K562 (cell line): ENCODE measurements around the gene ZNF30. TPM values are rescaled to one million over a fixed set of nuclear protein-coding genes. Genes with fewer than 3 reads are reported as not detected.

Experiments used
- ARID3A ChIP-seq: IDR thresholded peaks from 2 replicates; pipeline ENCODE4 v1.6.1; 2012; ENCODE audit warnings: low read depth, low read length, improper control_type of control experiment, borderline replicate concordance
- BHLHE40 ChIP-seq: IDR thresholded peaks from 2 replicates; pipeline ENCODE4 v1.6.1; 2011; ENCODE audit warnings: low read length, improper control_type of control experiment
- CC2D1A ChIP-seq: fragments of 450-650 bp; IDR thresholded peaks from 2 replicates; pipeline ENCODE4 v1.6.1; 2017; ENCODE audit warnings: mild to moderate bottlenecking
- DNMT1 ChIP-seq: fragments of 450-650 bp; IDR thresholded peaks from 2 replicates; pipeline ENCODE4 v1.6.1; 2016; ENCODE audit warnings: antibody characterized with exemption, mild to moderate bottlenecking
- E2F3 ChIP-seq: fragments of 250-450 bp; sonication (Bioruptor Pico); IDR thresholded peaks from 2 replicates; pipeline ENCODE4 v1.4.0; 2020; ENCODE audit warnings: mild to moderate bottlenecking
- HDAC3 ChIP-seq: fragments of 450-650 bp; IDR thresholded peaks from 2 replicates; pipeline ENCODE4 v1.6.1; 2018; ENCODE audit warnings: borderline replicate concordance, mild to moderate bottlenecking, moderate library complexity; ENCODE audit not compliant: partially characterized antibody
- HNRNPLL ChIP-seq: fragments of 200-400 bp; formaldehyde crosslinking; IDR thresholded peaks from 2 replicates; pipeline ENCODE4 v1.6.1; 2017; ENCODE audit warnings: low read length, low read depth, mild to moderate bottlenecking; ENCODE audit not compliant: poor library complexity, severe bottlenecking
- JUN ChIP-seq, 2 experiments: sonication (generic) in 1 of 2; formaldehyde crosslinking in 1 of 2; IDR thresholded peaks; 2 replicates each; pipeline versions ENCODE4 v1.6.1 to v1.8.0; 2012 to 2022; ENCODE audit warnings: borderline replicate concordance in 2 of 2, mild to moderate bottlenecking in 2 of 2, improper control_type of control experiment in 1 of 2, low read depth in 1 of 2, low read length in 1 of 2, missing genetic modification reagents in 1 of 2
- POLR2H ChIP-seq: IDR thresholded peaks from 2 replicates; pipeline ENCODE4 v1.6.1; 2016; ENCODE audit warnings: missing genetic modification characterization, low read depth, mild to moderate bottlenecking, control low read depth, missing compliant biosample characterization, moderate library complexity
- RHOXF2B ChIP-seq: fragments of 250-450 bp; sonication (Bioruptor Pico); conservative IDR thresholded peaks from 2 replicates; pipeline ENCODE4 v1.5.1; 2021
- RUNX1 ChIP-seq: sonication (generic); IDR thresholded peaks from 2 replicates; pipeline ENCODE4 v1.6.1; 2016; ENCODE audit warnings: antibody characterized with exemption, low read depth
- SMARCA5 ChIP-seq: fragments of 450-650 bp; IDR thresholded peaks from 2 replicates; pipeline ENCODE4 v1.6.1; 2016
- SPI1 ChIP-seq: IDR thresholded peaks from 2 replicates; pipeline ENCODE4 v1.6.1; 2011; ENCODE audit warnings: low read depth, low read length, control low read depth, borderline replicate concordance
- U2AF1 ChIP-seq: fragments of 200-400 bp; formaldehyde crosslinking; optimal IDR thresholded peaks from 2 replicates; pipeline ENCODE3; 2017; ENCODE audit warnings: mild to moderate bottlenecking, low read depth, low read length, moderate library complexity
- USF2 ChIP-seq: sonication (generic); formaldehyde crosslinking; IDR thresholded peaks from 2 replicates; pipeline ENCODE4 v1.5.0; 2020; ENCODE audit warnings: missing genetic modification reagents
- YBX1 ChIP-seq: fragments of 450-650 bp; IDR thresholded peaks from 2 replicates; pipeline ENCODE4 v1.7.1; 2016; ENCODE audit warnings: mild to moderate bottlenecking
- ZFP91 ChIP-seq: sonication (generic); formaldehyde crosslinking; IDR thresholded peaks from 2 replicates; pipeline ENCODE4 v1.8.0; 2022; ENCODE audit warnings: mild to moderate bottlenecking, missing genetic modification reagents
- ZKSCAN3 ChIP-seq: fragments of 250-450 bp; sonication (Bioruptor Pico); IDR thresholded peaks from 2 replicates; pipeline ENCODE4 v1.4.0; 2020
- ZNF174 ChIP-seq: fragments of 250-450 bp; sonication (Bioruptor Pico); IDR thresholded peaks from 2 replicates; pipeline ENCODE4 v1.4.0; 2020; ENCODE audit warnings: mild to moderate bottlenecking
- ZNF445 ChIP-seq: fragments of 250-450 bp; sonication (Bioruptor Pico); IDR thresholded peaks from 2 replicates; pipeline ENCODE4 v1.4.0; 2020; ENCODE audit warnings: low read depth, mild to moderate bottlenecking, moderate library complexity
- ZNF589 ChIP-seq: fragments of 200-800 bp; sonication (Bioruptor generic); IDR thresholded peaks from 2 replicates; pipeline ENCODE4 v1.6.1; 2016; ENCODE audit warnings: low read depth, missing genetic modification characterization, missing compliant biosample characterization
- polyA plus RNA-seq, 8 experiments: library from polyadenylated mRNA; depleted of rRNA in 4 of 8; stranded (reverse) in 5 of 8; unstranded in 3 of 8; fragments of >200 nt; fragmentation: Nextera tagmentation in 2 of 8; fragmentation: Illumina TruSeq in 1 of 8; extraction: Ambion mirVana in 2 of 8; extraction: Trizol in 1 of 8; gene quantifications; 2 replicates each; pipeline versions ENCODE4 v1.2.1 to v1.2.3, GENCODE V29; 2011 to 2014; ENCODE audit warnings: inconsistent platforms in 1 of 8, missing spikeins in 1 of 8
- total RNA-seq, 7 experiments: library from RNA; depleted of rRNA in 6 of 7; stranded (reverse); fragments of >200 nt in 6 of 7; fragmentation: Illumina TruSeq in 2 of 7; extraction: Trizol in 2 of 7; gene quantifications; 2 replicates each; pipeline versions ENCODE4 v1.2.1 to v1.2.3, GENCODE V29; 2011 to 2021; ENCODE audit warnings: low replicate concordance in 1 of 7
- TF ChIP-seq, protein P1 (sequence below): fragments of 450-650 bp; IDR thresholded peaks from 2 replicates; pipeline ENCODE4 v1.6.1; 2016

Gene ZNF30
- total and polyA plus RNA-seq, 9 of the 15 experiments (the other 6 are each of a cell fraction or from before 2014, with no cell fraction given) = 7.3 to 13.4 (median 10.6) TPM

GRCh38 chr19:34962687-34963572, 36.2 kb downstream of the ZNF30 start (continued):
- TF ChIP-seq USF2 (CRISPR knock-in tag) (0 out of 2 replicates have a peak, but pooled peaks have one; percentile 6), ZKSCAN3 (CRISPR knock-in tag) (no peak), E2F3 (no peak), SMARCA5 (0 out of 2 replicates have a peak, but pooled peaks have one; percentile 53), SPI1 (peak; percentile 58; the same call in 1 of the 2 replicates), YBX1 (no peak), JUN (IDR thresholded peaks at IDR 0.05; ENCODE audit: borderline replicate concordance, low read depth, low read length) (no peak), JUN (CRISPR knock-in tag; IDR thresholded peaks at IDR 0.05; ENCODE audit: borderline replicate concordance) (no peak), RUNX1 (no peak), ZFP91 (CRISPR knock-in tag) (no peak), ZNF589 (CRISPR knock-in tag) (0 out of 2 replicates have a peak, but pooled peaks have one; percentile 44), U2AF1 (no peak), HNRNPLL (peak; percentile 2), ZNF445 (CRISPR knock-in tag) (no peak), POLR2H (tag) (peak; percentile 68; the same call in 1 of the 2 replicates), HDAC3 (peak; percentile 2), ARID3A (0 out of 2 replicates have a peak, but pooled peaks have one; percentile 6), BHLHE40 (no peak), DNMT1 (no peak), CC2D1A (peak; percentile 62; the same call in 1 of the 2 replicates), RHOXF2B (no peak), ZNF174 (CRISPR knock-in tag) (no peak)
- TF ChIP-seq, protein P1, sequence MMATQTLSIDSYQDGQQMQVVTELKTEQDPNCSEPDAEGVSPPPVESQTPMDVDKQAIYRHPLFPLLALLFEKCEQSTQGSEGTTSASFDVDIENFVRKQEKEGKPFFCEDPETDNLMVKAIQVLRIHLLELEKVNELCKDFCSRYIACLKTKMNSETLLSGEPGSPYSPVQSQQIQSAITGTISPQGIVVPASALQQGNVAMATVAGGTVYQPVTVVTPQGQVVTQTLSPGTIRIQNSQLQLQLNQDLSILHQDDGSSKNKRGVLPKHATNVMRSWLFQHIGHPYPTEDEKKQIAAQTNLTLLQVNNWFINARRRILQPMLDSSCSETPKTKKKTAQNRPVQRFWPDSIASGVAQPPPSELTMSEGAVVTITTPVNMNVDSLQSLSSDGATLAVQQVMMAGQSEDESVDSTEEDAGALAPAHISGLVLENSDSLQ = no peak
